HG03097 (cell line): Measurements from ENCODE around the gene P4HTM.

Source experiments
- ATAC-seq: cut with Tn5 transposase; IDR thresholded peaks from one replicate; pipeline ENCODE4 v1.9.1; 2021; ENCODE audit not compliant: unreplicated experiment, low FRiP score

P4HTM gene

GRCh38 chr3:48989796-48990635 is at the start of gene P4HTM:
TSS of gene P4HTM (plus strand) at chr3:48990241. CDS start at chr3:48990257, 16 bp downstream.
- ATAC-seq = peak; percentile 47

- ATAC-seq = no peak
Measured at GRCh38 chr3:48945432-48945831, 44.6 kb upstream of the P4HTM start.

- ATAC-seq = no peak
Measured at GRCh38 chr3:48945891-48946549, 44.0 kb upstream of the P4HTM start.

GRCh38 chr3:48949376-48949717 is 40.7 kb upstream of the P4HTM start:
- no peak for ATAC-seq

GRCh38 chr3:48950051-48950450 is 40.0 kb upstream of the P4HTM start:
- no peak for ATAC-seq

GRCh38 chr3:48951764-48952163 is 38.3 kb upstream of the P4HTM start:
- no peak for ATAC-seq

- no peak for ATAC-seq
Measured at GRCh38 chr3:48952510-48953118, 37.4 kb upstream of the P4HTM start.

GRCh38 chr3:48957006-48957705 is 32.9 kb upstream of the P4HTM start:
- no peak for ATAC-seq

- no peak for ATAC-seq
Measured at GRCh38 chr3:48960841-48961413, 29.1 kb upstream of the P4HTM start.

GRCh38 chr3:48962340-48962739 is 27.7 kb upstream of the P4HTM start:
- ATAC-seq = no peak

GRCh38 chr3:48962939-48963338 is 27.1 kb upstream of the P4HTM start:
- ATAC-seq = no peak

- ATAC-seq = no peak
Measured at GRCh38 chr3:48963591-48963990, 26.4 kb upstream of the P4HTM start.

- ATAC-seq = no peak
Measured at GRCh38 chr3:48966367-48966766, 23.7 kb upstream of the P4HTM start.

- ATAC-seq = no peak
Measured at GRCh38 chr3:48966876-48967361, 23.1 kb upstream of the P4HTM start.

- no peak for ATAC-seq
Measured at GRCh38 chr3:48970586-48970985, 19.5 kb upstream of the P4HTM start.

GRCh38 chr3:48974076-48974864 is 15.8 kb upstream of the P4HTM start:
- no peak for ATAC-seq

GRCh38 chr3:48979451-48979850 is 10.6 kb upstream of the P4HTM start:
- ATAC-seq = no peak

- no peak for ATAC-seq
Measured at GRCh38 chr3:48980295-48980694, 9.7 kb upstream of the P4HTM start.

GRCh38 chr3:48982016-48982415 is 8.0 kb upstream of the P4HTM start:
- no peak for ATAC-seq

- ATAC-seq = no peak
Measured at GRCh38 chr3:48982686-48983085, 7.4 kb upstream of the P4HTM start.
